Measurements from ENCODE around the gene DPF1. TPM values are rescaled to one million over a fixed set of nuclear protein-coding genes. Genes with fewer than 3 reads are reported as not detected.

The DPF1 gene
- total and polyA plus RNA-seq, 2 donors (not counting 1 experiment from before 2014, with no cell fraction given), result 0.50 to 1.6 TPM

- no peak overlapping the region for H3K4me3 ChIP-seq (replicated peaks in 1 of 4; ENCODE audit: control extremely low read depth in 1 of 4, insufficient read depth in 1 of 4, low read depth in 3 of 4, low read length in 4 of 4)
- DNase-seq (ENCODE audit: low read depth in 2 of 2), result no peak
- H3K9ac ChIP-seq (ENCODE audit: insufficient read depth, low read length), result no peak overlapping the region
- no peaks in the 10 kb centered on the region for H3K4me1 ChIP-seq (ENCODE audit: control insufficient read depth, extremely low read depth, insufficient read depth, low read length)
- no peaks in the 10 kb centered on the region for H4K20me1 ChIP-seq (ENCODE audit: control insufficient read depth, extremely low read depth, insufficient read depth, low read length)
- H3K9me3 ChIP-seq (ENCODE audit: control insufficient read depth, insufficient read depth, low read depth, low read length), result no peaks in the 10 kb centered on the region
- peaks cover 6% of the 10 kb centered on the region for H3K36me3 ChIP-seq (ENCODE audit: control insufficient read depth, insufficient read depth, low read length)
- H3K79me2 ChIP-seq (ENCODE audit: control insufficient read depth, insufficient read depth, low read length), result no peaks in the 10 kb centered on the region
- no peak overlapping the region for H3K4me2 ChIP-seq (ENCODE audit: extremely low read depth, insufficient read depth, low read length)
- TF ChIP-seq, protein P1, sequence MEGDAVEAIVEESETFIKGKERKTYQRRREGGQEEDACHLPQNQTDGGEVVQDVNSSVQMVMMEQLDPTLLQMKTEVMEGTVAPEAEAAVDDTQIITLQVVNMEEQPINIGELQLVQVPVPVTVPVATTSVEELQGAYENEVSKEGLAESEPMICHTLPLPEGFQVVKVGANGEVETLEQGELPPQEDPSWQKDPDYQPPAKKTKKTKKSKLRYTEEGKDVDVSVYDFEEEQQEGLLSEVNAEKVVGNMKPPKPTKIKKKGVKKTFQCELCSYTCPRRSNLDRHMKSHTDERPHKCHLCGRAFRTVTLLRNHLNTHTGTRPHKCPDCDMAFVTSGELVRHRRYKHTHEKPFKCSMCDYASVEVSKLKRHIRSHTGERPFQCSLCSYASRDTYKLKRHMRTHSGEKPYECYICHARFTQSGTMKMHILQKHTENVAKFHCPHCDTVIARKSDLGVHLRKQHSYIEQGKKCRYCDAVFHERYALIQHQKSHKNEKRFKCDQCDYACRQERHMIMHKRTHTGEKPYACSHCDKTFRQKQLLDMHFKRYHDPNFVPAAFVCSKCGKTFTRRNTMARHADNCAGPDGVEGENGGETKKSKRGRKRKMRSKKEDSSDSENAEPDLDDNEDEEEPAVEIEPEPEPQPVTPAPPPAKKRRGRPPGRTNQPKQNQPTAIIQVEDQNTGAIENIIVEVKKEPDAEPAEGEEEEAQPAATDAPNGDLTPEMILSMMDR (conservative IDR thresholded peaks at IDR 0.05 in 1 of 2, IDR thresholded peaks at IDR 0.05 in 1 of 2; ENCODE audit: low read depth in 1 of 2, low read length in 2 of 2), result no peak
- TF ChIP-seq EZH2 (IDR thresholded peaks at IDR 0.05; ENCODE audit: low read length, missing control alignments), result no peak
- H2AFZ ChIP-seq (ENCODE audit: low read length), result no peak overlapping the region
- no peak overlapping the region for H3K27ac ChIP-seq (ENCODE audit: insufficient read depth, low read length)
- H3K27me3 ChIP-seq (ENCODE audit: control insufficient read depth, insufficient read depth, low read length), result no peaks in the 10 kb centered on the region
Observed at GRCh38 chr19:38197937-38198704, 25.9 kb downstream of the DPF1 start.

- Histone ChIP-seq H3K27me3 (ENCODE audit: control insufficient read depth, insufficient read depth, low read length) (no peaks in the 10 kb centered on the region), H3K4me1 (ENCODE audit: control insufficient read depth, extremely low read depth, insufficient read depth, low read length) (no peaks in the 10 kb centered on the region), H3K4me3 (replicated peaks in 1 of 4; ENCODE audit: control extremely low read depth in 1 of 4, insufficient read depth in 1 of 4, low read depth in 3 of 4, low read length in 4 of 4) (no peak overlapping the region), H2AFZ (ENCODE audit: low read length) (no peak overlapping the region), H3K27ac (ENCODE audit: insufficient read depth, low read length) (no peak overlapping the region), H3K9ac (ENCODE audit: insufficient read depth, low read length) (no peak overlapping the region), H4K20me1 (ENCODE audit: control insufficient read depth, extremely low read depth, insufficient read depth, low read length) (no peaks in the 10 kb centered on the region), H3K4me2 (ENCODE audit: extremely low read depth, insufficient read depth, low read length) (no peak overlapping the region), H3K79me2 (ENCODE audit: control insufficient read depth, insufficient read depth, low read length) (no peaks in the 10 kb centered on the region), H3K9me3 (ENCODE audit: control insufficient read depth, insufficient read depth, low read depth, low read length) (no peaks in the 10 kb centered on the region), H3K36me3 (ENCODE audit: control insufficient read depth, insufficient read depth, low read length) (peaks cover 6% of the 10 kb centered on the region)
- TF ChIP-seq, protein P1 (conservative IDR thresholded peaks at IDR 0.05 in 1 of 2, IDR thresholded peaks at IDR 0.05 in 1 of 2; ENCODE audit: low read depth in 1 of 2, low read length in 2 of 2), result no peak
- no peak for TF ChIP-seq EZH2 (IDR thresholded peaks at IDR 0.05; ENCODE audit: low read length, missing control alignments)
- DNase-seq (ENCODE audit: low read depth in 2 of 2), result no peak
Observed at GRCh38 chr19:38196948-38197656, 26.9 kb downstream of the DPF1 start.

- Histone ChIP-seq H3K79me2 (ENCODE audit: control insufficient read depth, insufficient read depth, low read length) (no peaks in the 10 kb centered on the region), H3K9me3 (ENCODE audit: control insufficient read depth, insufficient read depth, low read depth, low read length) (no peaks in the 10 kb centered on the region), H3K27ac (ENCODE audit: insufficient read depth, low read length) (no peak overlapping the region), H3K27me3 (ENCODE audit: control insufficient read depth, insufficient read depth, low read length) (no peaks in the 10 kb centered on the region), H2AFZ (ENCODE audit: low read length) (no peak overlapping the region), H3K4me2 (ENCODE audit: extremely low read depth, insufficient read depth, low read length) (no peak overlapping the region), H3K36me3 (ENCODE audit: control insufficient read depth, insufficient read depth, low read length) (peaks cover 4% of the 10 kb centered on the region), H4K20me1 (ENCODE audit: control insufficient read depth, extremely low read depth, insufficient read depth, low read length) (no peaks in the 10 kb centered on the region), H3K9ac (ENCODE audit: insufficient read depth, low read length) (no peak overlapping the region), H3K4me3 (replicated peaks in 1 of 4; ENCODE audit: control extremely low read depth in 1 of 4, insufficient read depth in 1 of 4, low read depth in 3 of 4, low read length in 4 of 4) (no peak overlapping the region), H3K4me1 (ENCODE audit: control insufficient read depth, extremely low read depth, insufficient read depth, low read length) (no peaks in the 10 kb centered on the region)
- DNase-seq (ENCODE audit: low read depth in 2 of 2), result no peak
- TF ChIP-seq, protein P1 (conservative IDR thresholded peaks at IDR 0.05 in 1 of 2, IDR thresholded peaks at IDR 0.05 in 1 of 2; ENCODE audit: low read depth in 1 of 2, low read length in 2 of 2), result no peak
- no peak for TF ChIP-seq EZH2 (IDR thresholded peaks at IDR 0.05; ENCODE audit: low read length, missing control alignments)
Observed at GRCh38 chr19:38196245-38196837, 27.7 kb downstream of the DPF1 start.
